ENCODE data around the gene NHSL2. TPM values are rescaled to one million over a fixed set of nuclear protein-coding genes. Genes with fewer than 3 reads are reported as not detected.

Gene NHSL2
- total RNA-seq, 1 experiment from 2014 or later: 0.20 TPM

- no peak for DNase-seq (ENCODE audit: low read depth)
Measured at GRCh38 chrX:71990518-71990917, 79.9 kb downstream of the NHSL2 start.

- DNase-seq (ENCODE audit: low read depth): no peak
Measured at GRCh38 chrX:71991164-71991563, 80.5 kb downstream of the NHSL2 start.

- no peak for DNase-seq (ENCODE audit: low read depth)
Measured at GRCh38 chrX:71992711-71993110, 82.1 kb downstream of the NHSL2 start.

- DNase-seq (ENCODE audit: low read depth): no peak
Measured at GRCh38 chrX:71993371-71993770, 82.7 kb downstream of the NHSL2 start.

- DNase-seq (ENCODE audit: low read depth): no peak
Measured at GRCh38 chrX:71994601-71995000, 84.0 kb downstream of the NHSL2 start.

- DNase-seq (ENCODE audit: low read depth): no peak
Measured at GRCh38 chrX:71995122-71995521, 84.5 kb downstream of the NHSL2 start.

- DNase-seq (ENCODE audit: low read depth): no peak
Measured at GRCh38 chrX:71996136-71996535, 85.5 kb downstream of the NHSL2 start.

GRCh38 chrX:71996826-71997225 lies 86.2 kb downstream of the NHSL2 start:
- DNase-seq (ENCODE audit: low read depth): no peak

- no peak for DNase-seq (ENCODE audit: low read depth)
Measured at GRCh38 chrX:71997320-71997719, 86.7 kb downstream of the NHSL2 start.

GRCh38 chrX:71998836-71999509 lies 88.3 kb downstream of the NHSL2 start:
- DNase-seq (ENCODE audit: low read depth): peak; percentile 46

GRCh38 chrX:71999535-71999934 lies 88.9 kb downstream of the NHSL2 start:
- DNase-seq (ENCODE audit: low read depth): no peak

GRCh38 chrX:72001471-72001870 lies 90.8 kb downstream of the NHSL2 start:
- DNase-seq (ENCODE audit: low read depth): no peak

GRCh38 chrX:72001906-72002305 lies 91.3 kb downstream of the NHSL2 start:
- DNase-seq (ENCODE audit: low read depth): no peak

- DNase-seq (ENCODE audit: low read depth): no peak
Measured at GRCh38 chrX:72002875-72003274, 92.2 kb downstream of the NHSL2 start.

- DNase-seq (ENCODE audit: low read depth): peak; percentile 38
Measured at GRCh38 chrX:72003811-72004750, 93.4 kb downstream of the NHSL2 start.

GRCh38 chrX:72005046-72005445 lies 94.4 kb downstream of the NHSL2 start:
- DNase-seq (ENCODE audit: low read depth): no peak

- no peak for DNase-seq (ENCODE audit: low read depth)
Measured at GRCh38 chrX:72006461-72006860, 95.8 kb downstream of the NHSL2 start.

- DNase-seq (ENCODE audit: low read depth): no peak
Measured at GRCh38 chrX:72009731-72010130, 99.1 kb downstream of the NHSL2 start.

GRCh38 chrX:72011734-72012133 lies 101.1 kb downstream of the NHSL2 start:
- no peak for DNase-seq (ENCODE audit: low read depth)

- no peak for DNase-seq (ENCODE audit: low read depth)
Measured at GRCh38 chrX:72015383-72015782, 104.7 kb downstream of the NHSL2 start.

- DNase-seq (ENCODE audit: low read depth): no peak
Measured at GRCh38 chrX:72016881-72017783, 106.5 kb downstream of the NHSL2 start.

Measured in M059J (cell line).